Glutamatergic neuron (in vitro differentiated cells): ENCODE measurements around the gene DEAF1. TPM values are rescaled to one million over a fixed set of nuclear protein-coding genes. Genes with fewer than 3 reads are reported as not detected.

Source experiments
- DNase-seq: peaks from one replicate; pipeline ENCODE4 v3.0.0; 2022
- H3K27ac Mint-ChIP-seq: one replicate; pipeline ENCODE4 v1.8.0; 2020; ENCODE audit warnings: mild to moderate bottlenecking, mixed read lengths, inconsistent platforms; ENCODE audit not compliant: unreplicated experiment
- H3K27me3 Mint-ChIP-seq: one replicate; pipeline ENCODE4 v1.8.0; 2020; ENCODE audit warnings: mild to moderate bottlenecking, moderate library complexity, mixed read lengths, inconsistent platforms; ENCODE audit not compliant: unreplicated experiment
- H3K36me3 Mint-ChIP-seq: one replicate; pipeline ENCODE4 v1.8.0; 2020; ENCODE audit warnings: mild to moderate bottlenecking, mixed read lengths, inconsistent platforms; ENCODE audit not compliant: unreplicated experiment
- H3K4me1 Mint-ChIP-seq: one replicate; pipeline ENCODE4 v1.8.0; 2020; ENCODE audit warnings: mild to moderate bottlenecking, low read depth, mixed read lengths, inconsistent platforms; ENCODE audit not compliant: unreplicated experiment
- H3K4me3 Mint-ChIP-seq: one replicate; pipeline ENCODE4 v1.8.0; 2020; ENCODE audit warnings: mild to moderate bottlenecking, mixed read lengths, inconsistent platforms; ENCODE audit not compliant: unreplicated experiment
- H3K9me3 Mint-ChIP-seq: one replicate; pipeline ENCODE4 v1.8.0; 2020; ENCODE audit warnings: mild to moderate bottlenecking, moderate library complexity, mixed read lengths, inconsistent platforms; ENCODE audit not compliant: unreplicated experiment
- CTCF ChIP-seq: fragments of 200-600 bp; sonication (generic); IDR thresholded peaks from one replicate; pipeline ENCODE4 v1.5.0; 2021; ENCODE audit not compliant: partially characterized antibody, unreplicated experiment
- total RNA-seq: library from RNA; stranded (reverse); fragmentation: NEBNext Ultra II Directional; extraction: Animal tissue kit (Norgen Biotek cat#: 25700); gene quantifications from one replicate; pipeline ENCODE4 v1.2.1, GENCODE V29; 2021; ENCODE audit not compliant: unreplicated experiment

The DEAF1 gene
- total RNA-seq, 1 donor from 2014 or later: 51.5 TPM

- Mint-ChIP-seq H3K36me3 (no peaks in the 10 kb centered on the region), H3K27ac (peak overlapping the region; percentile 85), H3K4me1 (peaks cover 31% of the 10 kb centered on the region), H3K27me3 (peaks cover 10% of the 10 kb centered on the region), H3K4me3 (peak overlapping the region; percentile 84), H3K9me3 (peaks cover 11% of the 10 kb centered on the region)
- no peak for TF ChIP-seq CTCF
- no peak for DNase-seq
Observed at GRCh38 chr11:695288-695537, 191 bp upstream of the DEAF1 start.

GRCh38 chr11:693887-694562 is 997 bp downstream of the DEAF1 start:
- H3K4me1 Mint-ChIP-seq: peaks cover 31% of the 10 kb centered on the region
- TF ChIP-seq CTCF: no peak
- H3K4me3 Mint-ChIP-seq: peak overlapping the region; percentile 82
- peaks cover 11% of the 10 kb centered on the region for H3K9me3 Mint-ChIP-seq
- no peak for DNase-seq
- peaks cover 10% of the 10 kb centered on the region for H3K27me3 Mint-ChIP-seq
- H3K27ac Mint-ChIP-seq: peak overlapping the region; percentile 53
- H3K36me3 Mint-ChIP-seq: no peaks in the 10 kb centered on the region

- peak overlapping the region; percentile 53 for H3K27ac Mint-ChIP-seq
- no peaks in the 10 kb centered on the region for H3K36me3 Mint-ChIP-seq
- peak overlapping the region; percentile 82 for H3K4me3 Mint-ChIP-seq
- peaks cover 11% of the 10 kb centered on the region for H3K9me3 Mint-ChIP-seq
- no peak for DNase-seq
- H3K27me3 Mint-ChIP-seq: peaks cover 9% of the 10 kb centered on the region
- no peak for TF ChIP-seq CTCF
- peaks cover 30% of the 10 kb centered on the region for H3K4me1 Mint-ChIP-seq
Observed at GRCh38 chr11:693415-693831, 1.6 kb downstream of the DEAF1 start.

GRCh38 chr11:692824-693414 is 2.1 kb downstream of the DEAF1 start:
- no peak for DNase-seq
- H3K36me3 Mint-ChIP-seq: no peaks in the 10 kb centered on the region
- H3K27me3 Mint-ChIP-seq: peaks cover 5% of the 10 kb centered on the region
- peaks cover 11% of the 10 kb centered on the region for H3K9me3 Mint-ChIP-seq
- H3K4me3 Mint-ChIP-seq: peak overlapping the region; percentile 82
- peaks cover 24% of the 10 kb centered on the region for H3K4me1 Mint-ChIP-seq
- peak overlapping the region; percentile 53 for H3K27ac Mint-ChIP-seq
- no peak for TF ChIP-seq CTCF
